SK-N-MC (cell line): ENCODE measurements around the gene SENP3.
A peak's percentile ranks its signal among the peaks of the same experiment; 100 is the strongest.

Experiments
- DNase-seq: peaks from one replicate; pipeline ENCODE4 v3.0.0-alpha.2; 2011; ENCODE audit warnings: low read depth, low spot score
- H3K27ac ChIP-seq: fragments of 200-600 bp; sonication (generic); 2 replicates; pipeline ENCODE4 v1.5.1; 2016; ENCODE audit warnings: mixed run types
- H3K36me3 ChIP-seq: fragments of 200-600 bp; sonication (generic); 2 replicates; pipeline ENCODE4 v1.6.1; 2017; ENCODE audit warnings: antibody characterized with exemption, low read length, mixed read lengths; ENCODE audit not compliant: insufficient read depth
- H3K4me3 ChIP-seq: fragments of 200-600 bp; sonication (generic); 2 replicates; pipeline ENCODE4 v1.5.1; 2016
- H3K9ac ChIP-seq: fragments of 200-600 bp; sonication (generic); 2 replicates; pipeline ENCODE4 v1.8.0; 2017; ENCODE audit warnings: mixed run types, mixed read lengths; ENCODE audit not compliant: insufficient read length
- H3K9me3 ChIP-seq: fragments of 200-600 bp; sonication (generic); 2 replicates; pipeline ENCODE4 v1.6.1; 2017; ENCODE audit warnings: low read depth, mild to moderate bottlenecking, antibody characterized with exemption, low read length, moderate library complexity, mixed read lengths
- EZH2 ChIP-seq: fragments of 200-600 bp; sonication (generic); IDR thresholded peaks from one replicate; pipeline ENCODE4 v1.6.1; 2017; ENCODE audit warnings: antibody characterized with exemption
- FOXP2 ChIP-seq: optimal IDR thresholded peaks from 2 replicates; pipeline ENCODE3; 2011; ENCODE audit warnings: mild to moderate bottlenecking, moderate library complexity; ENCODE audit not compliant: insufficient read depth; ENCODE audit errors: extremely low read length, control extremely low read depth
- POLR2AphosphoS5 ChIP-seq: IDR thresholded peaks from 2 replicates; pipeline ENCODE4 v1.6.1; 2012; ENCODE audit warnings: mild to moderate bottlenecking, low read depth, low read length, borderline replicate concordance

Gene SENP3

DNA sequence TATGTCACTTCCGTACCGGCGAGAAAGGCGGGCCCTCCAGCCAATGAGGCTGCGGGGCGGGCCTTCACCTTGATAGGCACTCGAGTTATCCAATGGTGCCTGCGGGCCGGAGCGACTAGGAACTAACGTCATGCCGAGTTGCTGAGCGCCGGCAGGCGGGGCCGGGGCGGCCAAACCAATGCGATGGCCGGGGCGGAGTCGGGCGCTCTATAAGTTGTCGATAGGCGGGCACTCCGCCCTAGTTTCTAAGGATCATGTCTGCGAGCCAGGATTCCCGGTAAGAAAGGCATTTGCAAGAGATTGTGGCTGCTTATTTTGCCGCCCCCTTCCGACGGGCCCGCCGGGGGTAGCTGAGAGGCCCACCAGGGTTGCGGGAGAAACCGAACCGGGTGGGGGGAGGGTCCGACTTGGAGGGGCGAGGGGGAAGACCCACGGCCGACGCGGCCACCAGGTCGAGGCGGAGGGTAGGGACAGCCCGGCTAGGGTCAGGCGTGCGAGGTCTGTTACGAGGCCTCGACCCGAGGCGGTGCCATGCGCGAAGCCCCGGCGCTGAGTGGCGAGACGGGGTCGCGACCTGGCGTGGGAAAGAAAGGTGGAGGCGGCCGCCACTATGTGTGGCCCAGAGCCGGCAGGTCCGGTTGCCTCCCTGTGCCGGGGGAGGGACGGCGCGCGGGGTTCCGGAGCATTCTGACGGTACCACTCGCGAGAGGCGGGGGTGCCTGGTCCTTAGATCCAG lies 11.0 kb downstream of the SENP3 start:
- Histone ChIP-seq H3K9ac (peak overlapping the region; percentile 100), H3K27ac (peak overlapping the region; percentile 98), H3K9me3 (no peaks in the 10 kb centered on the region), H3K4me3 (peak overlapping the region; percentile 99), H3K36me3 (peaks cover 76% of the 10 kb centered on the region)
- no peak for TF ChIP-seq FOXP2
- TF ChIP-seq POLR2AphosphoS5: peak; percentile 99
- peak; percentile 77 for DNase-seq

DNA sequence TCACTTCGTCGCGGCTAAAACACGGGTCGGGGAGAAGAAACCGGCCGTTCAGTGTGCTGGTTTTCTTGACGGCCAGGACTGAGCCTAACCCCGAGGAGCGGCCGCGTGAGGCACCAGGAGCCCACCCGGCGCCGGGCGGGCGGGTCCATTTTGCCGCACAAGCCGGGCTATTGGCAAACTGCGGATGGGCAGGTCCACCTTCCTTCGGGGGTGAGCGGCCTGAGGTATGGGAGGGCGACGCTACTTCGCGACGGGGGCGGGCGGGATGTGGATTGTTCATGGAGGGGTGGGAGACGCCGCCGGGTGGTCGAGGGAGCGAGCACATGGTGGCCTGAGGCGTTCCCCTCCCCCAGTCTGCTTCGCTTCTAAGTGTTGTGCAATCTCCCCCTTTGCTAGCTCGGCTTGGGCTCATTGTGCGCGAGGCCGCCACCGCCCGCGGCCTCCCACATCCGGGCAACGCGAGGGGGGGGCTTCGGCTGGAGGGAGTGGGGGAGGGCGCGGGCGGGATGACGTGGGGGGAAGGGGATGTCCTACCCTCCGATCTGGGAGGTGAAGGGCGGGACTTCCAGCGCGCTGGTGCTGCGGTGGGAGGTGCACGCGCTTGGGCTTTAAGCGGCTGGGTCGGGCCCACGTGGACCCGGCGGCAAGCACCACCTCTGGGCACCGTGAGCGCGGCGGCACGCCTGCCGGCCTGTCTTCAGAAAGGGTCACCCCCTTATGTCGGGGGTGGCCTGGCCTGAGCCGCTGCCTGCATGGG lies 11.8 kb downstream of the SENP3 start:
- TF ChIP-seq EZH2 (no peak), FOXP2 (no peak), POLR2AphosphoS5 (peak; percentile 18; the same call in 1 of the 2 replicates)
- Histone ChIP-seq H3K9ac (peak overlapping the region; percentile 100), H3K27ac (peak overlapping the region; percentile 98), H3K36me3 (peaks cover 81% of the 10 kb centered on the region), H3K9me3 (no peaks in the 10 kb centered on the region), H3K4me3 (peak overlapping the region; percentile 99)
- no peak for DNase-seq

DNA sequence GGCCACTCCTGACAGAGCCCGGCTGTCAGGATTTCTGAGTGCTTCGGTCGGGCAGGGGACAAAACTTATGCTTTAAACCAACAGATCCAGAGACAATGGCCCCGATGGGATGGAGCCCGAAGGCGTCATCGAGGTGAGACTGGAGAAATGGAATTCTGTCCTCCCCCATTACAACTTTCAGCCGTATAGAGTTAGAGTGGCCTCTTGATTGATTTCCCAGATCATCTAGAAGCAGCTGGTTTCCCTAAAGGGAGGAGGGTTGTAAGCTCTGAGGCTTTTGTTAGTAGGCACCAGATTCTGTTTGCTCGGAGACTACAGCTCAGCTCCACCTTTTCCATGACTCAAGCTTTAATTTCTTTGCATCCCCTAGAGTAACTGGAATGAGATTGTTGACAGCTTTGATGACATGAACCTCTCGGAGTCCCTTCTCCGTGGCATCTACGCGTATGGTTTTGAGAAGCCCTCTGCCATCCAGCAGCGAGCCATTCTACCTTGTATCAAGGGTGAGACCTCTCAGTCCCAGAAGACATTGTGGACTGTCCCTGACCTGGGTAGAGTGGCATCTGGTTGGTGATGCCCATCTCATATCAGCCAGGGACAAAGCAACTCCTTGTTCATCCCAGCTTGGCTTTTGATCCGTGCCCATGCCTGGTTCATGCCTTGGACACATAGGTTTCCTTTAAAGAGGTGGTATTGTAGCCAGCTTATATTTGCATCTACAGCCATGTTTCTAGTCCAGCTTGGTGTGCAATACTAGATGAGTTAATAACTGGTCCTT lies 12.6 kb downstream of the SENP3 start:
- no peak for TF ChIP-seq EZH2
- no peak for TF ChIP-seq POLR2AphosphoS5
- no peak for TF ChIP-seq FOXP2
- Histone ChIP-seq H3K27ac (peak overlapping the region; percentile 98), H3K9ac (peak overlapping the region; percentile 100), H3K36me3 (peaks cover 86% of the 10 kb centered on the region), H3K9me3 (no peaks in the 10 kb centered on the region), H3K4me3 (peak overlapping the region; percentile 99)
- DNase-seq: no peak

- no peak for DNase-seq
- H3K9me3 ChIP-seq: no peaks in the 10 kb centered on the region
- peak overlapping the region; percentile 100 for H3K9ac ChIP-seq
- peaks cover 74% of the 10 kb centered on the region for H3K36me3 ChIP-seq
- H3K4me3 ChIP-seq: peak overlapping the region; percentile 99
- peak overlapping the region; percentile 98 for H3K27ac ChIP-seq
- TF ChIP-seq EZH2 (no peak), FOXP2 (no peak), POLR2AphosphoS5 (no peak; the same call in 1 of the 2 replicates)
Observed at GRCh38 chr17:7575481-7575883, 13.8 kb downstream of the SENP3 start.

DNA sequence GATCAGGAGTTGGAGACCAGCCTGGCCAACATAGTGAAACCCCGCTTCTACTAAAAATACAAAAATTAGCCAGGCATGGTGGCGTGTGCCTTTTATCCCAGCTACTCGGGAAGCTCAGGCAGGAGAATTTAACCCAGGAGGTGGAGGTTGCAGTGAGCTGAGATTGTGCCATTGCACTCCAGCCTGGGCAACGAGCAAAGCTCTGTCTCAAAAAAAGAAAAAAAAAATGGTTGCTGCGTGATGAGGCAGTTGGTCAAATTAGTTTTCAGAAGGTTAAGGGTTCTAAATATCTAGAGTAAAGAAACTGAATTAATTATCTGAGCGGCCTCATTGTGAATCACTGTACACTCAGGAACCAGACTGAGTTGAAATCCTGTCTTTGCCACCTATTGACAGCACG lies 14.2 kb downstream of the SENP3 start:
- Histone ChIP-seq H3K27ac (peak overlapping the region; percentile 98), H3K9ac (no peak overlapping the region), H3K4me3 (peak overlapping the region; percentile 99; the same call in 1 of the 2 replicates)

DNA sequence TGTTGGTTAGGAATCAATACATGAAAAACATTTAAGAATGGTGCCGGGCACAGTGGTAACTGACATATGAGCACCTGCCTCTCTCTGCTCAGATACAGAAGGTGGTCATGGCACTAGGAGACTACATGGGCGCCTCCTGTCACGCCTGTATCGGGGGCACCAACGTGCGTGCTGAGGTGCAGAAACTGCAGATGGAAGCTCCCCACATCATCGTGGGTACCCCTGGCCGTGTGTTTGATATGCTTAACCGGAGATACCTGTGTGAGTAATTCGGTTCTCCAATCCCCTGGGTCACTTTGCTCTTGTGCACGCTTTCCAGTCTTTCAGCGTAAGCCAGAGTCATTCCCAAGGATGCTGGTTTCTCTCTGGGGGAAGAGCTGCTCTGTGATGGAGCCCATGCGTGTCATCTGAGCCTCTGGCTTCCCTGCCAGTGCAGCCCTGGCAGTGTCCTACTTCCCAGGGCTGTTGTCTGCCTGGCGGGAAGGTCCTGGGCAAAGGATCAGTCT lies 14.8 kb downstream of the SENP3 start:
- H3K27ac ChIP-seq: peak overlapping the region; percentile 64; the same call in 1 of the 2 replicates
- TF ChIP-seq FOXP2 (no peak), POLR2AphosphoS5 (no peak; the same call in 1 of the 2 replicates), EZH2 (no peak)
- H3K36me3 ChIP-seq: peaks cover 65% of the 10 kb centered on the region
- H3K9ac ChIP-seq: no peak overlapping the region
- no peak overlapping the region for H3K4me3 ChIP-seq
- no peaks in the 10 kb centered on the region for H3K9me3 ChIP-seq
- no peak for DNase-seq

More for the DNA sequence above, 14.2 kb downstream of the SENP3 start:
- no peaks in the 10 kb centered on the region for H3K9me3 ChIP-seq
- TF ChIP-seq POLR2AphosphoS5: no peak
- TF ChIP-seq FOXP2: no peak
- TF ChIP-seq EZH2: no peak
- no peak for DNase-seq
- H3K36me3 ChIP-seq: peaks cover 70% of the 10 kb centered on the region

DNA sequence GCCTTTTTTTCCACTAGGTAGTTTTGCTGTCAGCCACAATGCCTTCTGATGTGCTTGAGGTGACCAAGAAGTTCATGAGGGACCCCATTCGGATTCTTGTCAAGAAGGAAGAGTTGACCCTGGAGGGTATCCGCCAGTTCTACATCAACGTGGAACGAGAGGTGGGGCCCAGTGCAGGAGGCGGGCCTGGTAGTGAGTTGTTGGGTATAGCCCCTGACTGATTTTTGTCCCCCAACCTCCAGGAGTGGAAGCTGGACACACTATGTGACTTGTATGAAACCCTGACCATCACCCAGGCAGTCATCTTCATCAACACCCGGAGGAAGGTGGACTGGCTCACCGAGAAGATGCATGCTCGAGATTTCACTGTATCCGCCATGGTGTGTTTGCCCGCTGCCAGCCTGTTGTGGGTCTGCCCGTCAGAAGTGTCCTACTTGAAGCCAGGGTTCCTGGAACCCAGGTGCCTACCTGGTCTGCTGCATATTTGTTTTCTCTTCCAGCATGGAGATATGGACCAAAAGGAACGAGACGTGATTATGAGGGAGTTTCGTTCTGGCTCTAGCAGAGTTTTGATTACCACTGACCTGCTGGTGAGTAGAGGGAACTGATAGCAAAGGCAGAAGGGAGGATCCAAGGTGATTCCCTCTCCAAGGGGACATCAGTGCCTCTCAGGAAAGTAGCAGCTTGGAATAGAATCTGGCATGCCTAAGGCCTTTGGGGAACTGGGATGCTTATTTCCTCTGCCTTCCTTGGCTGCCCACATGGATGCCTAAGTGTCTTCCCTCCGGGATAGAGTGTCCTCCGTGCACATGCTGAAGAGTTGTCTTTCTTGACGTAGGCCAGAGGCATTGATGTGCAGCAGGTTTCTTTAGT lies 15.8 kb downstream of the SENP3 start:
- no peak overlapping the region for H3K4me3 ChIP-seq
- no peaks in the 10 kb centered on the region for H3K9me3 ChIP-seq
- DNase-seq: no peak
- H3K9ac ChIP-seq: no peak overlapping the region
- TF ChIP-seq POLR2AphosphoS5: no peak
- H3K36me3 ChIP-seq: peaks cover 65% of the 10 kb centered on the region
- H3K27ac ChIP-seq: peak overlapping the region; percentile 64; the same call in 1 of the 2 replicates
